Activated CD8-positive, alpha-beta memory T cell treated with anti-CD3 and anti-CD28 coated beads, Interleukin-2, amount 50 U/mL, for 4 hours (primary cell): Measurements from ENCODE around the gene ASCC1.
"Not testable (repeated sequence)": the region's sequence is repeated elsewhere in the genome, so short reads cannot be mapped to it uniquely, and the experiment has no call there.

Source experiments
- DNase-seq: peaks from one replicate; pipeline ENCODE4 v3.0.0-alpha.2; 2020

Gene ASCC1

GRCh38 chr10:72167118-72167517, 49.0 kb downstream of the ASCC1 start:
- no peak for DNase-seq

GRCh38 chr10:72164617-72165016, 51.5 kb downstream of the ASCC1 start:
- no peak for DNase-seq

DNA sequence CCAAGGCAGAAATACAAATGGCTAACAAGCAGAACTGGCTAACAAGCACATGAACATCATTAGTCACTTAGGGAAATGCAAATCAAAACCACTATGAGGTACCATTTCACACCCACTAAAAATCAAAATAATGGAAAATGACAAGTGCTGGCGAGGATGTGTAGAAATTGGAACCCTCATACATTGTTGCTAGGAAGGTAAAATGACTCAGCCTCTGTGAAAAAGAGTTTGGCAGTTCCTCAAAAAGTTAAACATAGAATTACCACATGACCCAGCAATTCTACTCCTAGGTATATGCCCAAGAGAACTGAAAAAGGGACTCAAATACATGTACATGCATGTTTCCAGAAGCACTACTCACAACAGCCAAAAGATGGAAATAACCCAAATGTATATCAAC, 53.1 kb downstream of the ASCC1 start:
- no peak for DNase-seq

DNA sequence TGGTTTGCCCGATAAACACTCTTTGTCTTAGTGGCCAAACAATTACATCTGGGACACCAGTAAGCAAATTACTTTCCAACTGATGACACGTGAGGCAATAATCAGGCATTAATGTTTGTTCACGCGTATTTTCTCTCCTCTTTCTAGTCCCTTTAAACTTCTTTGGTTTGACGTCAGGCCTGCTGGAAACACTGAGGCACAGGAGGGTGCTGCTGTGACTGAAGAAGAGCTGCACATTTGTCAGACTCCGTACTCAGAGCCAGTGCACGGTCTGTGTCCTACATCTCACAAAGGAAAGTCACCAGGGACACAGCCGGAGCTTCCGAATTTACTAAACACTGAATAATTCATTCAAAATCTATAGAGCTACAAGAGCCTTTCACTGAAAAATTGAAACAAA, 57.9 kb downstream of the ASCC1 start:
- no peak for DNase-seq

GRCh38 chr10:72156223-72156622, 59.9 kb downstream of the ASCC1 start:
- no peak for DNase-seq

DNA sequence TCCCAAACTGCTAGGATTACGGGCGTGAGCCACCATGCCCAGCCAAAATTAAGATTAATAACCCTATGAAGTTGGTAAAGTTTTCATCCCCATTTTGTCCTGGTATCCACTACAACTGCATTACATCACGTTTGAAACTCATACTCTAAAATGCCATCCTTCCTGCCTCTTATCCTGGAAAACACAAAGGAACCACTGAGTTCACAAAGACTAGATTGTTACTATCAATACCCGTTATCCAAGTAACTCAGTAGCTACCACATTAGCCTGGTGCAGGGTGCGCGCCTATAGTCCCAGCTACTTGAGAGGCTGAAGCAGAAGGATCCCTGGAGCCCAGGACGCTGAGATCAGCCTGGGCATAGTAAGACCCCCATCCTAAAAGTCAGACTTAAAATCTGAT, 63.8 kb downstream of the ASCC1 start:
- no peak for DNase-seq

- DNase-seq = not testable (repeated sequence)
Observed at GRCh38 chr10:72150746-72151478, 65.2 kb downstream of the ASCC1 start.

DNA sequence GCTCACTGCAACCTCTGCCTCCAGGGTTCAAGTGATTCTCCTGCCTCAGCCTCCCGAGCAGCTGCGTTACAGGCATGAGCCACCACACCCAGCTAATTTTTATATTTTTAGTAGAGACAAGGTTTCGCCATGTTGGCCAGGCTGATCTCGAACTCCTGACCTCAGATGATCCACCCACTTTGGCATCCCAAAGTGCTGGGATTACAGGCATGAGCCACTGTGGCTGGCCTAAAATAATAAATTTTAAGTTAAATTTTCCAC, 68.8 kb downstream of the ASCC1 start:
- not testable (repeated sequence) for DNase-seq

GRCh38 chr10:72146559-72147323, 69.3 kb downstream of the ASCC1 start:
- DNase-seq = no peak

DNA sequence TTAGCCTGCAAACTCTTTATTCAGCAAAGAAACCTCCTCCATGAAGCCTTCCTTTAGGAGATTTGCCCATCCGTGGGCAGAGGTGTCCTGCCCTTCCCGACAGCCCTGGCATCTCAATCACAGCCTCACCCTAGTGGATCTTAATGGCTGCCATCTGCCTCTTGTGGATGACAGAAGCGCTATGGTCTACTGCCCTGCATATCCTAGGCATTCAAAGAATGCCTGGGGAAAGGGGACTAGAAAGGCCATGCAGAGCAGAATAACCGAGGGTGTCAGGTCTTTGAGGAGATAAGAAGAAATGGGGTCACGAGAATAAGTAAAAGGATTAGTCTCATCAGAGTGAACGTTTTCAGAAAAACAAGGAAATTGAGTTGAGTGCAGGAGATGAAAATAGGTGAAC, 70.0 kb downstream of the ASCC1 start:
- DNase-seq = no peak

- DNase-seq = no peak
Observed at GRCh38 chr10:72145657-72146056, 70.4 kb downstream of the ASCC1 start.

- DNase-seq = no peak
Observed at GRCh38 chr10:72140850-72141249, 75.2 kb downstream of the ASCC1 start.

DNA sequence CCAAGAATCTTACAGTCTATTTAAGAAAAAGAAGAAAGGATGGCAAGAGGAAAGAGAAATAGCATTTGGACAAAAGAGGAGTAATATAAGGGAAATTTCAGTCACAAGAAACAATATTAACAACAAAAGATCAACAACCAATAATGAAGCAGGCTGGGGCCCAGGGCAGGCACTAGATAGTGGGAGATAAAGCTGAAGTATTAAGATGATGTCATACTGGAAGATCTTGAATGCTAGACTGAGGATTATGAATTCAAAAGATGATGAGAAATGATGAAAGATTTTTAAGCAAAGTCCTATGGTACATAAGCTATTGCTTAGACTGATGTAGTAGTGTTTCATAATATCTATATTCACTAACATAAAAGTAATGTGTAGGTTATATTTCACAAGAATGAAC, 75.9 kb downstream of the ASCC1 start:
- DNase-seq = no peak

GRCh38 chr10:72137583-72137982, 78.5 kb downstream of the ASCC1 start:
- no peak for DNase-seq

- DNase-seq = not testable (repeated sequence)
Observed at GRCh38 chr10:72136225-72136624, 79.9 kb downstream of the ASCC1 start.

DNA sequence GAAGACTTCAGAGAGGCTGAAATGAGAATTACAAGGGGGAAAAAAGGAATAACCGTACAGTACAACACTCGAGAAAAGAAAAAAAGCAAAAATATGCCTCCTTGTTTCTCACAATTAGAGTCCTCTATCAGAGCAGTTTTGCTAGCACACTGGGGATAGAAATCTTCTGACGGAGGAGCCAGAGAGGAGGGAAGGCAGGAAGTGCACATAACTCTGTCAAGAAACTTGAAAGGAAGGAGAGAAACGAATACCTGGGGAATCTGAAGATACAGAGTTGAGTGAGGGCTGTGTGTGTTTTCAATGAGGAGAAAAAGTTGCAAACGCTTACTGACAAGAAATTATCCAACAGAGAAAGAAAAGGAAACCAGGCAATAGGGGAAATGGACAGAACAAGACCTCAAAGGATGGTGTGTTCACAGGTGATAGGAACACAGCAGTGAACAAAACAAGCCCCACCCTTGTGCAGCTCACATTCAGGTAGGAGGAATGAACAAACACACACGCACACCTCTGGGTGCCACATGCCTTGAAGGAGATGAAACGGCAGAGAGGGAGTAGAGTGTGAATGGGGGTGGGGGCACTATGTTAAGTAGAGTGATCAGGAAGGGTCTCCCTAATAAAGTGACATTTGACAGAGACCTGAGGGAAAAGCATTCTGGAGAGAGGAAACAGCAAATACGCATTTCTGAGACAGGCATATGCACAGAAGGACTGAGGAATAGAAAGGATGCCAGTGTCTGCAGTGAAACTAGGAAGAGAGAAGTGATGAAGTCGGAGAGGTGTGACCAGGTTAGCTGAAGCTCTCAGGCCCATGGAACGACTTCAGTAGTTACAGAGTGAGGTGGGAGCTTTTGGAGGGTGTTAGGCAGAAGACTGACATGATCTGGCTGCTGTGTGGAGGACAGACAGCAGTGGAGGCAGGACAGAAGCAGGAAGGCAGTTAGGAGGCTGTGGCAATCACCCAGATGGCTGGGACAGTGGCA, 81.0 kb downstream of the ASCC1 start:
- no peak for DNase-seq

- DNase-seq = no peak
Observed at GRCh38 chr10:72133517-72133916, 82.6 kb downstream of the ASCC1 start.

GRCh38 chr10:72132854-72133253, 83.2 kb downstream of the ASCC1 start:
- DNase-seq = no peak

GRCh38 chr10:72127571-72127970, 88.5 kb downstream of the ASCC1 start:
- no peak for DNase-seq

DNA sequence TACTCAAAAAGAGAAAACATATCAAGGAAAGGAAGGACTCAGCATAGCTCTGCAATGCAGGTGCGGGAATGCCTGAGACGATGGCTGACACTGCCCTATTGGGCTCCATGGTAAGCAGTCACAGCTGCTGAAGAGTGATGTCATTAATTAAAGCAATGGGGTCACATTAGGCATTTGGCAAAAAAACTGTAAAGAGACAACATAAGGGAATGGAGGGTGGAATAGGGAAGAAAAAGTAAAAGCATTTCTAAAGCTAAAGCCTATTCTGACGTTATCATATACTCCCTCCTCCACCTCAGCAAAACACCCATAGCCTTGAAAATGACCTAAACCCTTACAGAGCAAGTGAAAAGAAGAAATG, 89.2 kb downstream of the ASCC1 start:
- no peak for DNase-seq

GRCh38 chr10:72126184-72126871, 89.7 kb downstream of the ASCC1 start:
- DNase-seq = no peak

DNA sequence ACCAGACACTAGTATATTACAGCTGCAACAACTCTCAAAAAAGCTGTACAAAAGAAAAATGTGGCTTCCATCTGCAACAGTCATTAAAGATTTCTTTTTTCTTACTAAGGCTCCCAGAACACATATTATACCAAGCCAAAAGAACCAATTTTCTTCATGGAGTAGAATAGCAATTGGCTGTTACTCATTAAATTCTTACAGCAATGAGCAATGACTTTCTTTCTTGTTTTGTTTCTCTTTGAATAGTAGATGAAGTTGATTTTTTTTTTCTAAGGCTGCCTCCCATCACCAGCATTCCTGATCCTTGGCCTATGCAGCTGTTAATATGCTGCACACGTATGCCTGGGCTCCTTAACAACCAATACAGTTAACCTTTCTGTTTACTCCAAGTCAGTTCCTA, 91.1 kb downstream of the ASCC1 start:
- DNase-seq = no peak

DNA sequence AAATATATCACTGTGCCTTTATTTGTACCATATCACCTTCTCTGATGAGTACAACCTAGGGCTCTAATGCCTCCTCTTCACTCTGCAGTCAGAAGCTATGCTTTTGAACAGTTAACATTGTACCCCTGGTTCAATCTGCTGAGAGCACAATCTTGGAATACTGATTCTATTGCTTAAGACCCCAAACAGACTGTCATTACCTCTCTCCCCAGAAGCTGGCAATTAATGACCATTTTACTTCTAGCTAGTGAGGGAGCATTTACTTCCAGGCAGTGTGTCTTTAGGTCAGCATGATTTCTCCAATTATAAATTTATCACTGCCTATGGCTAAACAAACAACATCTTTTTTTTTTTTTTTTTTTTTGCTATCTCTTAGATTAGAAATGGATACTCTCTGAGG, 91.7 kb downstream of the ASCC1 start:
- no peak for DNase-seq
